GM21619 (cell line): Measurements from ENCODE around the gene FMNL2.

Source experiments
- ATAC-seq: cut with Tn5 transposase; IDR thresholded peaks from one replicate; pipeline ENCODE4 v1.9.1; 2021; ENCODE audit not compliant: unreplicated experiment

FMNL2 gene

GRCh38 chr2:152400607-152401214 is 65.7 kb downstream of the FMNL2 start:
- no peak for ATAC-seq

- no peak for ATAC-seq
Measured at GRCh38 chr2:152402780-152403759, 68.1 kb downstream of the FMNL2 start.

GRCh38 chr2:152405206-152406118 is 70.5 kb downstream of the FMNL2 start:
- no peak for ATAC-seq

GRCh38 chr2:152406119-152406835 is 71.3 kb downstream of the FMNL2 start:
- ATAC-seq, result peak; percentile 31

DNA sequence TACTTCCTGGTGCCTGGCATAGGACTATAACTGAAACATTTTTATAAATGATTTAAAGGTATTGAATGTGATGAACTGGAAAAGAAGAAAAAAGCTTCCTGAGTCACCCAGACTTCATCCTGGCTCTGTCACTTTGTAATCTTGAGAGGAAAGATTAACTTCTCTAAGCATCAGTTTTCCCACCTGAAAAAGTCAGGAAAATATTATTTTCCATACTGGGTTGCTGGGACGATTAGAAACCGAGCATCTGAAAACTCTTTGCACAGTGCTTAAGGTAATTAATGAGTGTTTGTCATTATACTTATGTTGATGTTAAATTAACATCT is 71.8 kb downstream of the FMNL2 start:
- ATAC-seq, result no peak

DNA sequence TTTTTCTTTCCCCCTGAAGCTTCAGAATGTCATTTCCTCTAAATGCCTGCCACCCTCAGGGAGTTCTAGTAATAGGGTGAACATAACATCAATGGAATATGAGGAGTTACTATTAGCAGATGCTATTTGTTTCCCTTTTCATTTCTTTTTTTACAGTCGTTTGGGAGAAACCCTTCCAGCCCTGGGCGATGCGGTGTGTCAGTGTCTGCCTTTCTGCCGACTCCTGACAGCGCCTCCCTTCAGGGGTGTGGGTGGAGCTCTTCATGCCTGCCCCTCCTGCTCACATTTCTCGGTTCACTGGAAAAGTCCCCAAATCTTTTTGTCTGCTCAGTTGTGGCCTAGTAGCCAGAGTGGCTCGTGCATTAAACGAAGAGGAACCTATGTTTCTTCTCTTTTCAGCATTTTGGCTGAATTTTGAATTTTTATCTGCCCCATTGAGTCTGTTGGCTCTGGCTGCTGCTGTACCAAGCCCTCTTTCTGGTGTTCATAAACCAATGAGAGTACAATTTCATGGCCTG is 72.3 kb downstream of the FMNL2 start:
- ATAC-seq, result peak; percentile 81

GRCh38 chr2:152407806-152408205 is 72.8 kb downstream of the FMNL2 start:
- no peak for ATAC-seq

DNA sequence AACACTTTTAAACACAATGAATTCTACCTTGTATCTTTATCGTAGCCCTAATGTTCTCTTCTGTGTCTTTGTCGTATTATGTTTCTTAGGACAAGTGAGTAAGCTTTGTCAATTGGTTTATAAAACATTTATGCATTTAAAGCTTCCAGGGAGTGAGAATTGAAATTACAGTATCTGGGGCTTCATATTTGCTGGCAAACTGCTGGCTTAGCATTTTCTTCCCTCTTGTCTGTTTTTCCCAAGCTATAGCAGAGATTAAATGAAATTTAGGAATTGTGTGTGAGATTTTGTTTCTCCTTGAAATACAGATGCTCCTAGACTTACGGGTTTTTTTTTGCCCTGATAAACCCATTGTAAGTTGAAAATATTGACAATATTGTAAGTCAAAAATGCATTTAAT is 73.3 kb downstream of the FMNL2 start:
- ATAC-seq, result no peak

GRCh38 chr2:152409386-152410164 is 74.6 kb downstream of the FMNL2 start:
- ATAC-seq, result no peak

DNA sequence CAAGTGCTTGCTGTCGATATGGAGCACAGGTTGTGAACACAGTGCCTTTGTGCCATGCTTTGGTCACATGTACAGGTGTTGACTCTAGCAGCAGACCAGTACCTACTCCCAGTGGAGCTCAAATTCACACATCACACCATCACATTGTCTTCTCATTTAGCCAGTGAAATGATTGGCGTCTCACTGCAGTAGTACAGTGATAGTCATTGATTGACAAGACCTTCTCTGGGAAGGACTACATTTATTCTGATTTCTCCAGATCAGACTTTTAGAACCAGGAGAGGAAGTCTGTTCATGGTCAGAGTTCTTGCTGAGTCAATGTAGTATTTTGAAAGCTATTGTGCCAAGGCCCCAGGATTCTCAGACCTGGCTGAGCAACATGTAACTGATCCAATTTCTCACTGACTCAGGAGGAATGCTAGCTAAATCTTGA is 75.2 kb downstream of the FMNL2 start:
- no peak for ATAC-seq

GRCh38 chr2:152411154-152411553 is 76.2 kb downstream of the FMNL2 start:
- no peak for ATAC-seq

GRCh38 chr2:152413228-152414030 is 78.5 kb downstream of the FMNL2 start:
- ATAC-seq, result no peak

- no peak for ATAC-seq
Measured at GRCh38 chr2:152415231-152415642, 80.3 kb downstream of the FMNL2 start.

DNA sequence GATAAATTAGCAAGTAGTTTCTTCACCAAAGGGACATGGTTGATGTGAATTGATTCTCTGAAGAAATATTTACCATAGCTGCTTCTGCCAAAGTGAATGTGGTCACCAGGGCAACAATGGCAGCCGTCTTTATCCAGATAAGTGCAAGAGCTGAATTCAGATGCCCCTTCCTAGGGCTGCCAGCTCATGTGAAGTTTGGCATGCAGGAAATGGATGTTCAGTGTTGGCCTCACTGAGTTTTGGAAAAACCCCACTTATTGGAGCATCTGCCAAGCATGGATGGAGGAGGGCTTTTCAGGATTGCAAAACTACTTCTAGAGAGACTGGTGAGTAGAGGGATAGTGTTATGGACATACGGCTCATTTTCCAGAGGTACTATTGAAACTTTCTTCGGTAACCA is 80.8 kb downstream of the FMNL2 start:
- ATAC-seq, result no peak

GRCh38 chr2:152418688-152419087 is 83.7 kb downstream of the FMNL2 start:
- ATAC-seq, result no peak

DNA sequence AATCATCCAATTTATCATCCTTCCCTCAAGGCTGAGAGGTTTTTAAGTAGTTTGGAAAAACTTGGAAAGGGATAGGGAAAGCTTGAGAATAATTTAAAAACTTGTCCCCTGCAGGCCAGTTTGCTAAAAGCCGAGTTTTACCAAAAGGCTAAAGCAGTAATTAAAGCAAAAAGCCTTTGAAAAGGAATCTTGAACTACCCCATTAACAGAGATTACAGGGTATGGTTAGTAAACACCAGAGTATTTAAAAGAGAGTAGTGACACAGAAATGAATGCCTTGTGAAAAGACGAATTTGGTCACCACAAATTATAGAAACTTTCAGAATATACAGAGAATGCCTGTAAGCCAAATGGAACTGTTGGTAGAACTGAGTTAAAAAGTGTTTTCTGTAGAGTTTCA is 85.0 kb downstream of the FMNL2 start:
- ATAC-seq, result no peak

DNA sequence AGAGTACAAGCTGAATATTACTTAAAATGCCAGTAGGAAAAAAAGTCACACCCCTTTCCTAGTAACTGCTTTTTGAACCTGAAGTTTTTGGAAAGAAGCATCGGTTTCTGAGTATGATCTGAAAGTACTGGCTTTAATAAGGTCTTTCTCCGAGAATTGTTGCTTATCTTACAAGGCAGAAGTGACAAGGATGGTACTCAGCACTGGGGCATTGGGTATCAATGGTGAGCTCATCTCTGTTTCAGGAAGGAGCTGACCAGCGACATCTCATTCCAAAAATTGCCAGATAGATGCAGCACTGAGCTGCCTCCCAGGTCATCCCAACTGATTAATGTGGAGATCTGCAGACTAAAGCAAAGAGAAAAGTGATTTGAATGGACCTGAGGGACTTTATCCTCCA is 85.4 kb downstream of the FMNL2 start:
- ATAC-seq, result no peak

DNA sequence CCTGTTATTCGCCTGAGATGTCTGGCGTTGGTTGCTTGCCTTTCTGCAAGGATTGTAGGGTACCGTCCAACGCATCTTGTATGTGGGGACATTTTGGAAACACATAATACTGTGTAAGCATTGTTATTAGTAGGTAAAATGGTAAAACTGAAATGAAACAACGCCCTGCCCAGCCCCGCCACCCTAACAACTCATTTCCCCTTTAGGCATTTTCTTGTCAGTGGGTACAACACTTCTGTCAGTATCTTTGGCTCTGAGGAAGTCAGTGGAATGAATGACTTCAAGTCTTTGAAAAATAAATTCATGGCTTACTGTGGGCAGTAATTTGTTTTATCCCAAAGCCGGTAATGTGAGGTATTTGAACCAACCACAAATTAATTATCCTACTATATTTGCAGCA is 86.0 kb downstream of the FMNL2 start:
- ATAC-seq, result no peak
